Stimulated activated CD4-positive, alpha-beta T cell treated with anti-CD3 and anti-CD28 coated beads, Interleukin-1b, Interleukin-23, amount 100 ng/mL, for 24 hours (primary cell): Measurements from ENCODE around the gene OR52A1.

ENCODE experiments used
- DNase-seq, 4 experiments: peaks; one replicate each; pipeline ENCODE4 v3.0.0-alpha.2; 2020; ENCODE audit warnings: low read depth in 4 of 4, low spot score in 1 of 4

OR52A1 gene

GRCh38 chr11:5136261-5136660, 18.3 kb downstream of the OR52A1 start:
- no peak for DNase-seq

- DNase-seq, result no peak
These were observed 22.8 kb downstream of the OR52A1 start for GRCh38 chr11:5131584-5132335.

GRCh38 chr11:5129457-5129877, 25.1 kb downstream of the OR52A1 start:
- DNase-seq, result no peak

GRCh38 chr11:5124891-5125620, 29.5 kb downstream of the OR52A1 start:
- no peak for DNase-seq

GRCh38 chr11:5123802-5124521, 30.6 kb downstream of the OR52A1 start:
- DNase-seq, result peak; percentile 7 to 23 (median 14)

GRCh38 chr11:5118893-5119292, 35.7 kb downstream of the OR52A1 start:
- DNase-seq, result no peak

GRCh38 chr11:5117588-5117987, 37.0 kb downstream of the OR52A1 start:
- no peak for DNase-seq

- no peak for DNase-seq
These were observed 39.2 kb downstream of the OR52A1 start for GRCh38 chr11:5115339-5115738.

- no peak for DNase-seq
These were observed 47.3 kb downstream of the OR52A1 start for GRCh38 chr11:5107285-5107684.

GRCh38 chr11:5103066-5103465, 51.5 kb downstream of the OR52A1 start:
- no peak for DNase-seq

- DNase-seq, result no peak
These were observed 52.3 kb downstream of the OR52A1 start for GRCh38 chr11:5102246-5102645.

- DNase-seq, result no peak
These were observed 58.5 kb downstream of the OR52A1 start for GRCh38 chr11:5096011-5096410.
